OCI-LY3 (cell line): ENCODE measurements around the gene MTMR3.

ENCODE experiments used
- EZH2phosphoT487 ChIP-seq: fragments of 200-600 bp; shearing (Covaris generic); IDR thresholded peaks from 2 replicates; pipeline ENCODE4 v1.6.1; 2018; ENCODE audit warnings: antibody characterized with exemption, mixed run types, low read depth
- TF ChIP-seq, protein P1 (sequence below): fragments of 200-600, 300-600 bp; sonication (generic); IDR thresholded peaks from 2 replicates; pipeline ENCODE4 v1.5.1; 2014; ENCODE audit warnings: antibody characterized with exemption, low read length, low read depth

DNA sequence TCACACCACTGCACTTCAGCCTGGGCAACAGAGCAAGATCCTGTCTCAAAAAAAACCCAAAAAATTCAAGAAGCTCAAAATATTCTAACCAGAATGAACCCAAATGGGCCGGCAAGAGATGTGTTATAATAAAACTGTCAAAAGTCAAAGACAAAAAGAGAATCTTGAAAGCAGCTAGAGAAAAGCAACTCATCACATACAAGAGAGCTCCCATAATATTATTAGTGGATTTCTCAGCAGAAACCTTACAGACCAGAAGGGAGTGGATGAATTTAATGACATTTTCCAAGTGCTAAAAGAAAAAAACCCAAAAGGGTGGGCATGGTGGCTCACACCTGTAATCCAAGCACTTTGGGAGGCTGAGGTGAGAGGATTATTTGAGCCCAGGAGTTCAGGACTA lies 174.4 kb downstream of the MTMR3 start:
- TF ChIP-seq, protein P1, sequence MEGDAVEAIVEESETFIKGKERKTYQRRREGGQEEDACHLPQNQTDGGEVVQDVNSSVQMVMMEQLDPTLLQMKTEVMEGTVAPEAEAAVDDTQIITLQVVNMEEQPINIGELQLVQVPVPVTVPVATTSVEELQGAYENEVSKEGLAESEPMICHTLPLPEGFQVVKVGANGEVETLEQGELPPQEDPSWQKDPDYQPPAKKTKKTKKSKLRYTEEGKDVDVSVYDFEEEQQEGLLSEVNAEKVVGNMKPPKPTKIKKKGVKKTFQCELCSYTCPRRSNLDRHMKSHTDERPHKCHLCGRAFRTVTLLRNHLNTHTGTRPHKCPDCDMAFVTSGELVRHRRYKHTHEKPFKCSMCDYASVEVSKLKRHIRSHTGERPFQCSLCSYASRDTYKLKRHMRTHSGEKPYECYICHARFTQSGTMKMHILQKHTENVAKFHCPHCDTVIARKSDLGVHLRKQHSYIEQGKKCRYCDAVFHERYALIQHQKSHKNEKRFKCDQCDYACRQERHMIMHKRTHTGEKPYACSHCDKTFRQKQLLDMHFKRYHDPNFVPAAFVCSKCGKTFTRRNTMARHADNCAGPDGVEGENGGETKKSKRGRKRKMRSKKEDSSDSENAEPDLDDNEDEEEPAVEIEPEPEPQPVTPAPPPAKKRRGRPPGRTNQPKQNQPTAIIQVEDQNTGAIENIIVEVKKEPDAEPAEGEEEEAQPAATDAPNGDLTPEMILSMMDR = no peak
- TF ChIP-seq EZH2phosphoT487 = no peak
